Endothelial cell of umbilical vein (primary cell): Measurements from ENCODE around the gene C16orf95. TPM values are rescaled to one million over a fixed set of nuclear protein-coding genes. Genes with fewer than 3 reads are reported as not detected.

ENCODE experiments used
- BruUV-seq: library from RNA; stranded (reverse); fragments of 400-500 nt; replicated peaks from 2 replicates; lab custom pipeline; 2021; lab: Mats Ljungman, UMichigan
- CTCF ChIA-PET: fragments of 300-600, 350-600 bp; sonication (Branson Sonifier 250); formaldehyde crosslinking; loops from one replicate; lab custom pipeline; 2021; ENCODE audit warnings: antibody characterized with exemption, inconsistent platforms; lab: Charles Lee
- POLR2A ChIA-PET: fragments of 300-600, 350-600 bp; sonication (Branson Sonifier 250); formaldehyde crosslinking; loops from one replicate; lab custom pipeline; 2021; ENCODE audit warnings: antibody characterized with exemption, inconsistent platforms; lab: Charles Lee
- DNase-seq: peaks from one replicate; pipeline ENCODE4 v3.0.0-alpha.2; 2011; ENCODE audit warnings: low read depth, low spot score
- FAIRE-seq: peaks from 2 replicates; lab custom pipeline; 2011; peaks lifted over from hg19 to GRCh38; lab: Jason Lieb, UNC
- H2AFZ ChIP-seq: 2 replicates; pipeline ENCODE4 v1.6.0; 2012; ENCODE audit warnings: low read depth, low read length, control low read depth, inconsistent platforms
- H3K27ac ChIP-seq: 2 replicates; pipeline ENCODE4 v1.5.1; 2011; ENCODE audit warnings: low read depth, mild to moderate bottlenecking, control low read depth, low read length, moderate library complexity; ENCODE audit not compliant: insufficient read depth
- H3K27me3 ChIP-seq, 2 experiments: 2 replicates each; pipeline versions ENCODE4 v1.6.0 to v1.6.1; 2011; ENCODE audit warnings: low read length in 2 of 2, mixed read lengths in 1 of 2; ENCODE audit not compliant: control insufficient read depth in 2 of 2, insufficient read depth in 2 of 2
- H3K36me3 ChIP-seq, 2 experiments: 2 replicates in 1 of 2; 3 replicates in 1 of 2; pipeline ENCODE4 v1.5.1; 2011; ENCODE audit warnings: low read length in 2 of 2, mild to moderate bottlenecking in 1 of 2, moderate library complexity in 1 of 2; ENCODE audit not compliant: control insufficient read depth in 2 of 2, insufficient read depth in 2 of 2; ENCODE audit errors: extremely low read depth in 1 of 2
- H3K4me1 ChIP-seq: 3 replicates; pipeline ENCODE4 v1.5.1; 2011; ENCODE audit warnings: mild to moderate bottlenecking, low read length; ENCODE audit not compliant: control insufficient read depth, insufficient read depth; ENCODE audit errors: extremely low read depth
- H3K4me2 ChIP-seq: 2 replicates; pipeline ENCODE4 v1.6.1; 2011; ENCODE audit warnings: low read length, control low read depth, mixed read lengths; ENCODE audit not compliant: insufficient read depth
- H3K4me3 ChIP-seq, 3 experiments: fragments of 200-600 bp in 1 of 3; sonication (generic), shearing (Covaris generic) in 1 of 3; replicated peaks in 1 of 3; 2 replicates each; pipeline ENCODE4 v1.5.1; 2011 to 2016; ENCODE audit warnings: control low read depth in 3 of 3, low read length in 3 of 3, mild to moderate bottlenecking in 2 of 3, inconsistent platforms in 1 of 3, low read depth in 1 of 3, moderate library complexity in 1 of 3; ENCODE audit not compliant: insufficient read depth in 1 of 3
- H3K79me2 ChIP-seq: 2 replicates; pipeline ENCODE4 v1.6.0; 2012; ENCODE audit warnings: low read length, inconsistent platforms; ENCODE audit not compliant: control insufficient read depth, insufficient read depth
- H3K9ac ChIP-seq: replicated peaks from 2 replicates; pipeline ENCODE3; 2011; ENCODE audit warnings: low read length, control low read depth; ENCODE audit not compliant: insufficient read depth; ENCODE audit errors: extremely low read depth
- H3K9me1 ChIP-seq: replicated peaks from 3 replicates; pipeline ENCODE4 v1.6.0; 2011; ENCODE audit warnings: mild to moderate bottlenecking, low read length; ENCODE audit not compliant: control insufficient read depth, insufficient read depth; ENCODE audit errors: extremely low read depth
- H3K9me3 ChIP-seq: replicated peaks from 2 replicates; pipeline ENCODE4 v1.5.1; 2012; ENCODE audit warnings: low read length, inconsistent platforms; ENCODE audit not compliant: control insufficient read depth, insufficient read depth
- H4K20me1 ChIP-seq: replicated peaks from 2 replicates; pipeline ENCODE3; 2011; ENCODE audit warnings: mild to moderate bottlenecking, low read length; ENCODE audit not compliant: control insufficient read depth, insufficient read depth; ENCODE audit errors: extremely low read depth
- EZH2 ChIP-seq: IDR thresholded peaks from 2 replicates; pipeline ENCODE4 v1.6.1; 2012; ENCODE audit warnings: borderline replicate concordance, low read depth, mild to moderate bottlenecking, moderate library complexity, low read length, inconsistent platforms; ENCODE audit not compliant: severe bottlenecking
- FOS ChIP-seq: IDR thresholded peaks from 2 replicates; pipeline ENCODE4 v1.6.1; 2011; ENCODE audit warnings: mild to moderate bottlenecking, low read length, moderate library complexity, borderline replicate concordance; ENCODE audit not compliant: insufficient read depth
- GATA2 ChIP-seq: IDR thresholded peaks from 2 replicates; pipeline ENCODE4 v1.7.0; 2011; ENCODE audit warnings: low read depth, mild to moderate bottlenecking, moderate library complexity, mixed read lengths, low read length; ENCODE audit not compliant: insufficient read length, insufficient read depth
- JUN ChIP-seq: IDR thresholded peaks from 2 replicates; pipeline ENCODE4 v1.6.1; 2011; ENCODE audit warnings: borderline replicate concordance, low read depth; ENCODE audit not compliant: insufficient read length, insufficient read depth
- MAX ChIP-seq: IDR thresholded peaks from 2 replicates; pipeline ENCODE4 v1.6.1; 2011; ENCODE audit not compliant: insufficient read depth, insufficient read length
- MYC ChIP-seq: IDR thresholded peaks from one replicate; pipeline ENCODE4 v1.6.1; 2011; ENCODE audit warnings: mild to moderate bottlenecking, low read depth, low read length
- POLR2A ChIP-seq: IDR thresholded peaks from 2 replicates; pipeline ENCODE4 v1.6.1; 2012; ENCODE audit warnings: low read depth, mild to moderate bottlenecking, control low read depth, low read length
- POLR2AphosphoS5 ChIP-seq: IDR thresholded peaks from 2 replicates; pipeline ENCODE4 v1.6.1; 2012; ENCODE audit warnings: low read depth, mild to moderate bottlenecking, control low read depth, low read length, moderate library complexity; ENCODE audit not compliant: insufficient read depth
- dilution Hi-C: fragments of 300-500 bp; cut with MboI; formaldehyde crosslinking; loops from one replicate; pipeline ENCODE4 v1.15.0; 2019; ENCODE audit warnings: low sequenced_read_pairs; ENCODE audit not compliant: extremely low pct_ligation_motif_present
- intact Hi-C: fragments of 100-400 bp; cut with micrococcal nuclease; formaldehyde crosslinking; loops from one replicate; pipeline ENCODE4 v1.10.0; 2022
- polyA plus RNA-seq, 4 experiments: library from polyadenylated mRNA; depleted of rRNA in 3 of 4; stranded (reverse) in 3 of 4; unstranded in 1 of 4; fragments of >200 nt; gene quantifications; 2 replicates each; pipeline versions ENCODE4 v1.2.1 to v1.2.3, GENCODE V29; 2011 to 2012; ENCODE audit warnings: missing spikeins in 1 of 4
- total RNA-seq: library from RNA; stranded (reverse); gene quantifications from 2 replicates; pipeline ENCODE4 v1.2.3, GENCODE V29; 2021
- TF ChIP-seq, protein P1 (sequence below), 2 donors: IDR thresholded peaks; 1 replicate in 1 of 2; 2 replicates in 1 of 2; pipeline ENCODE4 v1.5.1; 2011; ENCODE audit warnings: low read length in 2 of 2, mild to moderate bottlenecking in 2 of 2, moderate library complexity in 2 of 2, control low read depth in 1 of 2, inconsistent platforms in 1 of 2, low read depth in 1 of 2; ENCODE audit not compliant: insufficient read depth in 1 of 2; ENCODE audit errors: extremely low read depth in 1 of 2

Gene C16orf95
- total and polyA plus RNA-seq, 2 donors (not counting 3 experiments of a cell fraction or from before 2014, with no cell fraction given), result 4.0 to 6.6 TPM

DNA sequence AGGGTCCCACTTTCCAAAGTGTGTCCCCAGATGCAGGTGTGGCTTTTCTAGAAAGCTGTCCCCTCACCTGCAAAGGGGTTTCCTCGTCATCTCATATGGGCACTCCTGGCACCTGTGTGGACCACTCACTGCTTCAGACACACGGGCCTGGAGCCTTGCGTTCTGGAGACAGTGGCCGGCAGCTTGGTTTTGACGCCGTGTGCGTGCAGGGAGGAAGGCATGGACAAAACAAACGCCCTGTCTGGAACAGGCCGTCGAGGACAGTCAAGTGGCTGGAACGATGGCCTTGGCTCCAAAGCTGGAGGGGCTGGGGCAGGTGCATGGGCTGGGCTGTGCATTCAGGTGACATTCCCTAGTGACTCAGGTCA, 13.0 kb upstream of the C16orf95 start:
- Histone ChIP-seq H3K9me3 (no peaks in the 10 kb centered on the region), H4K20me1 (no peaks in the 10 kb centered on the region), H3K36me3 (peaks cover 4 to 15% of the 10 kb centered on the region in 2 experiments), H3K4me2 (no peak overlapping the region), H3K9me1 (no peaks in the 10 kb centered on the region), H3K79me2 (no peaks in the 10 kb centered on the region), H3K27me3 (no peaks in the 10 kb centered on the region), H3K4me3 (no peak overlapping the region), H3K9ac (no peak overlapping the region), H2AFZ (no peak overlapping the region), H3K27ac (no peak overlapping the region), H3K4me1 (no peaks in the 10 kb centered on the region)
- dilution Hi-C loops, result no loop called here
- no peak for FAIRE-seq
- ChIA-PET POLR2A (no interaction called here), CTCF (no interaction called here)
- BruUV-seq, result no TSS peak
- TF ChIP-seq JUN, result no peak
- TF ChIP-seq POLR2AphosphoS5, result no peak
- TF ChIP-seq EZH2, result no peak
- no peak for TF ChIP-seq MAX
- TF ChIP-seq MYC, result no peak
- TF ChIP-seq FOS, result no peak
- TF ChIP-seq, protein P1, sequence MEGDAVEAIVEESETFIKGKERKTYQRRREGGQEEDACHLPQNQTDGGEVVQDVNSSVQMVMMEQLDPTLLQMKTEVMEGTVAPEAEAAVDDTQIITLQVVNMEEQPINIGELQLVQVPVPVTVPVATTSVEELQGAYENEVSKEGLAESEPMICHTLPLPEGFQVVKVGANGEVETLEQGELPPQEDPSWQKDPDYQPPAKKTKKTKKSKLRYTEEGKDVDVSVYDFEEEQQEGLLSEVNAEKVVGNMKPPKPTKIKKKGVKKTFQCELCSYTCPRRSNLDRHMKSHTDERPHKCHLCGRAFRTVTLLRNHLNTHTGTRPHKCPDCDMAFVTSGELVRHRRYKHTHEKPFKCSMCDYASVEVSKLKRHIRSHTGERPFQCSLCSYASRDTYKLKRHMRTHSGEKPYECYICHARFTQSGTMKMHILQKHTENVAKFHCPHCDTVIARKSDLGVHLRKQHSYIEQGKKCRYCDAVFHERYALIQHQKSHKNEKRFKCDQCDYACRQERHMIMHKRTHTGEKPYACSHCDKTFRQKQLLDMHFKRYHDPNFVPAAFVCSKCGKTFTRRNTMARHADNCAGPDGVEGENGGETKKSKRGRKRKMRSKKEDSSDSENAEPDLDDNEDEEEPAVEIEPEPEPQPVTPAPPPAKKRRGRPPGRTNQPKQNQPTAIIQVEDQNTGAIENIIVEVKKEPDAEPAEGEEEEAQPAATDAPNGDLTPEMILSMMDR (IDR thresholded peaks at IDR 0.05; ENCODE audit: extremely low read depth in 1 of 2, insufficient read depth in 1 of 2, low read depth in 1 of 2, low read length in 2 of 2), result no peak
- no peak for TF ChIP-seq POLR2A
- TF ChIP-seq GATA2, result no peak
- intact Hi-C loops, result loop anchor here (5.0 kb wide), 1 partner anchor 37 kb away; no protein-coding TSS in a partner anchor
- DNase-seq, result no peak
